DND-41 (cell line): Measurements from ENCODE around the gene CD72.
"Not testable (repeated sequence)": the region's sequence is repeated elsewhere in the genome, so short reads cannot be mapped to it uniquely, and the experiment has no call there.

Source experiments
- ATAC-seq: fragments of 200-7000 bp; cut with Tn5 transposase; 3 replicates; pipeline ENCODE4 v1.9.1; 2021; ENCODE audit warnings: low read depth; ENCODE audit not compliant: insufficient read depth
- DNase-seq: peaks from one replicate; pipeline ENCODE4 v3.0.0-alpha.2; 2020
- H2AFZ ChIP-seq: 2 replicates; pipeline ENCODE4 v1.6.0; 2012; ENCODE audit warnings: low read depth, low read length
- H3K27ac ChIP-seq: 2 replicates; pipeline ENCODE4 v1.5.1; 2012; ENCODE audit warnings: low read length, inconsistent platforms
- H3K27me3 ChIP-seq: fragments of 200-600 bp; sonication (generic); 2 replicates; pipeline ENCODE4 v1.6.0; 2012; ENCODE audit warnings: low read length, mild to moderate bottlenecking, inconsistent platforms; ENCODE audit not compliant: insufficient read depth, poor library complexity
- H3K36me3 ChIP-seq: 2 replicates; pipeline ENCODE4 v1.5.1; 2012; ENCODE audit warnings: low read length, inconsistent platforms; ENCODE audit not compliant: insufficient read depth
- H3K4me1 ChIP-seq: 2 replicates; pipeline ENCODE4 v1.5.1; 2012; ENCODE audit warnings: mild to moderate bottlenecking, low read length; ENCODE audit not compliant: insufficient read depth
- H3K4me2 ChIP-seq: 2 replicates; pipeline ENCODE4 v1.6.0; 2012; ENCODE audit warnings: mild to moderate bottlenecking, moderate library complexity, low read length, inconsistent platforms; ENCODE audit not compliant: insufficient read depth
- H3K4me3 ChIP-seq, 2 experiments: fragments of 200-600 bp in 1 of 2; shearing (Covaris generic) in 1 of 2; 2 replicates each; pipeline ENCODE4 v1.5.1; 2012 to 2016; ENCODE audit warnings: inconsistent platforms in 2 of 2, low read length in 2 of 2, mild to moderate bottlenecking in 2 of 2, low read depth in 1 of 2, moderate library complexity in 1 of 2
- H3K79me2 ChIP-seq: 2 replicates; pipeline ENCODE4 v1.6.0; 2012; ENCODE audit warnings: low read length, inconsistent platforms; ENCODE audit not compliant: insufficient read depth
- H3K9ac ChIP-seq: 2 replicates; pipeline ENCODE4 v1.6.0; 2012; ENCODE audit warnings: low read depth, mild to moderate bottlenecking, inconsistent platforms, low read length, moderate library complexity
- H3K9me3 ChIP-seq: 2 replicates; pipeline ENCODE4 v1.5.1; 2012; ENCODE audit warnings: low read length, moderate library complexity, mild to moderate bottlenecking, inconsistent platforms; ENCODE audit not compliant: insufficient read depth, severe bottlenecking
- H4K20me1 ChIP-seq: 2 replicates; pipeline ENCODE4 v1.6.0; 2012; ENCODE audit warnings: low read length; ENCODE audit not compliant: insufficient read depth
- CTCF ChIP-seq: IDR thresholded peaks from 2 replicates; pipeline ENCODE4 v1.5.1; 2012; ENCODE audit warnings: borderline replicate concordance, low read length, moderate library complexity, mild to moderate bottlenecking; ENCODE audit not compliant: poor library complexity, severe bottlenecking; ENCODE audit errors: extremely low read depth
- EZH2 ChIP-seq: IDR thresholded peaks from 3 replicates; pipeline ENCODE4 v1.6.1; 2012; ENCODE audit warnings: borderline replicate concordance, low read depth, mild to moderate bottlenecking, moderate library complexity, low read length, inconsistent platforms; ENCODE audit not compliant: severe bottlenecking

Gene CD72

GRCh38 chr9:35639631-35640030 lies 21.4 kb upstream of the CD72 start:
- DNase-seq, result no peak
- ATAC-seq, result no peak
- Histone ChIP-seq H3K4me3 (no peak overlapping the region), H3K4me1 (peaks cover 41% of the 10 kb centered on the region), H3K9me3 (no peaks in the 10 kb centered on the region), H3K27me3 (no peaks in the 10 kb centered on the region), H3K9ac (no peak overlapping the region), H4K20me1 (no peaks in the 10 kb centered on the region), H3K27ac (peak overlapping the region; percentile 61; the same call in 1 of the 2 replicates), H3K79me2 (peaks cover 14% of the 10 kb centered on the region), H3K36me3 (peaks cover 14% of the 10 kb centered on the region; the same call in 1 of the 2 replicates), H3K4me2 (0 out of 2 replicates have a peak overlapping the region, but pooled peaks have one; percentile 19), H2AFZ (no peak overlapping the region)
- TF ChIP-seq CTCF (no peak), EZH2 (no peak)

- peaks cover 10% of the 10 kb centered on the region for H3K79me2 ChIP-seq
- not testable (repeated sequence) for H3K9ac ChIP-seq, H3K4me3 ChIP-seq, DNase-seq, H3K9me3 ChIP-seq, H2AFZ ChIP-seq, H4K20me1 ChIP-seq, H3K27me3 ChIP-seq
- peaks cover 11% of the 10 kb centered on the region; the same call in 1 of the 2 replicates for H3K36me3 ChIP-seq
- 0 out of 2 replicates have a peak overlapping the region, but pooled peaks have one; percentile 19 for H3K4me2 ChIP-seq
- peak overlapping the region; percentile 61; the same call in 1 of the 2 replicates for H3K27ac ChIP-seq
- ATAC-seq, result peak; percentile 35; the same call in 1 of the 3 replicates
- peaks cover 37% of the 10 kb centered on the region for H3K4me1 ChIP-seq
These were observed 21.0 kb upstream of the CD72 start for GRCh38 chr9:35639225-35639624.

- H3K27ac ChIP-seq, H3K79me2 ChIP-seq, H4K20me1 ChIP-seq, ATAC-seq, H3K4me2 ChIP-seq, H3K27me3 ChIP-seq, DNase-seq, H3K4me3 ChIP-seq, H2AFZ ChIP-seq, H3K9ac ChIP-seq, H3K9me3 ChIP-seq: not testable (repeated sequence)
- Histone ChIP-seq H3K36me3 (peaks cover 11% of the 10 kb centered on the region; the same call in 1 of the 2 replicates), H3K4me1 (peaks cover 32% of the 10 kb centered on the region)
These were observed 20.5 kb upstream of the CD72 start for GRCh38 chr9:35638751-35639150.

- ATAC-seq, H3K4me3 ChIP-seq: not testable (repeated sequence)
- H3K4me1 ChIP-seq, result peaks cover 26% of the 10 kb centered on the region
These were observed 19.3 kb upstream of the CD72 start for GRCh38 chr9:35637427-35637955.

GRCh38 chr9:35636877-35637246 lies 18.6 kb upstream of the CD72 start:
- not testable (repeated sequence) for H4K20me1 ChIP-seq, H3K27me3 ChIP-seq, H2AFZ ChIP-seq, H3K4me2 ChIP-seq, DNase-seq, H3K79me2 ChIP-seq, H3K27ac ChIP-seq, ATAC-seq, H3K4me3 ChIP-seq, H3K36me3 ChIP-seq, H3K9me3 ChIP-seq, H3K9ac ChIP-seq
- peaks cover 26% of the 10 kb centered on the region for H3K4me1 ChIP-seq

More at GRCh38 chr9:35637427-35637955, 19.3 kb upstream of the CD72 start:
- not testable (repeated sequence) for H3K27me3 ChIP-seq, H3K9ac ChIP-seq, H3K27ac ChIP-seq, H4K20me1 ChIP-seq, H3K4me2 ChIP-seq, DNase-seq, H3K79me2 ChIP-seq, H3K9me3 ChIP-seq, H3K36me3 ChIP-seq, H2AFZ ChIP-seq
